KMS-11 (cell line): ENCODE results near the gene COA6.

Experiments
- H2AFZ ChIP-seq: fragments of 200-600 bp; sonication (generic); 2 replicates; pipeline ENCODE4 v1.6.1; 2016; ENCODE audit warnings: antibody characterized with exemption, mixed run types, low read depth
- H3K27ac ChIP-seq: fragments of 200-600 bp; sonication (generic); 2 replicates; pipeline ENCODE4 v1.6.1; 2016; ENCODE audit warnings: mild to moderate bottlenecking, mixed run types
- H3K27me3 ChIP-seq: fragments of 200-600 bp; sonication (generic); 2 replicates; pipeline ENCODE4 v1.6.1; 2017; ENCODE audit warnings: mild to moderate bottlenecking, low read depth, mixed run types, moderate library complexity; ENCODE audit not compliant: insufficient read depth
- H3K36me3 ChIP-seq: fragments of 200-600 bp; sonication (generic); 2 replicates; pipeline ENCODE4 v1.6.1; 2017; ENCODE audit warnings: mild to moderate bottlenecking, mixed run types; ENCODE audit not compliant: insufficient read depth
- H3K4me1 ChIP-seq: fragments of 200-600 bp; sonication (generic); 2 replicates; pipeline ENCODE4 v1.6.1; 2016; ENCODE audit warnings: mild to moderate bottlenecking, low read depth, mixed run types; ENCODE audit not compliant: poor library complexity, severe bottlenecking
- H3K4me2 ChIP-seq: fragments of 200-600 bp; sonication (generic); 2 replicates; pipeline ENCODE4 v1.7.0; 2016; ENCODE audit warnings: mild to moderate bottlenecking, mixed run types
- H3K4me3 ChIP-seq: fragments of 200-600 bp; sonication (generic); IDR thresholded peaks from 2 replicates; pipeline ENCODE4 v1.6.1; 2017; ENCODE audit warnings: low read depth, low read length, mixed read lengths; ENCODE audit not compliant: insufficient read depth
- H3K79me2 ChIP-seq: fragments of 200-600 bp; sonication (generic); 2 replicates; pipeline ENCODE4 v1.6.1; 2016; ENCODE audit warnings: low read depth, mixed run types; ENCODE audit not compliant: insufficient read depth
- H3K9ac ChIP-seq: fragments of 200-600 bp; sonication (generic); 2 replicates; pipeline ENCODE4 v1.6.1; 2016; ENCODE audit warnings: mild to moderate bottlenecking, mixed run types
- H4K20me1 ChIP-seq: fragments of 200-600 bp; sonication (generic); 2 replicates; pipeline ENCODE4 v1.6.1; 2016; ENCODE audit warnings: mild to moderate bottlenecking, mixed run types; ENCODE audit not compliant: insufficient read depth
- CTCF ChIP-seq: fragments of 200-600 bp; sonication (generic); conservative IDR thresholded peaks from 2 replicates; pipeline ENCODE4 v1.6.1; 2017; ENCODE audit warnings: low read depth, mild to moderate bottlenecking, antibody characterized with exemption, low read length, moderate library complexity, mixed read lengths

Gene COA6

GRCh38 chr1:234362558-234362957 lies 10.7 kb upstream of the COA6 start:
- Histone ChIP-seq H4K20me1 (no peaks in the 10 kb centered on the region), H3K36me3 (no peaks in the 10 kb centered on the region), H3K27ac (no peak overlapping the region), H3K79me2 (no peaks in the 10 kb centered on the region), H3K27me3 (no peaks in the 10 kb centered on the region), H3K4me2 (no peak overlapping the region), H3K4me3 (no peak overlapping the region), H3K9ac (no peak overlapping the region), H2AFZ (no peak overlapping the region), H3K4me1 (no peaks in the 10 kb centered on the region)
- no peak for TF ChIP-seq CTCF

GRCh38 chr1:234368320-234369032 lies 4.8 kb upstream of the COA6 start:
- Histone ChIP-seq H3K36me3 (no peaks in the 10 kb centered on the region), H2AFZ (no peak overlapping the region), H3K4me2 (no peak overlapping the region), H4K20me1 (no peaks in the 10 kb centered on the region), H3K4me1 (peaks cover 19% of the 10 kb centered on the region), H3K27me3 (no peaks in the 10 kb centered on the region), H3K9ac (no peak overlapping the region), H3K4me3 (no peak overlapping the region), H3K27ac (no peak overlapping the region), H3K79me2 (peaks cover 6% of the 10 kb centered on the region; the same call in 1 of the 2 replicates)
- TF ChIP-seq CTCF: no peak

- Histone ChIP-seq H3K27ac (no peak overlapping the region), H3K27me3 (no peaks in the 10 kb centered on the region), H3K4me2 (no peak overlapping the region), H3K4me1 (peaks cover 19% of the 10 kb centered on the region), H3K79me2 (peaks cover 10% of the 10 kb centered on the region; the same call in 1 of the 2 replicates), H3K9ac (no peak overlapping the region), H3K4me3 (no peak overlapping the region), H3K36me3 (no peaks in the 10 kb centered on the region), H4K20me1 (no peaks in the 10 kb centered on the region), H2AFZ (no peak overlapping the region)
- TF ChIP-seq CTCF: no peak
These were observed 4.2 kb upstream of the COA6 start for GRCh38 chr1:234369033-234369430.

DNA sequence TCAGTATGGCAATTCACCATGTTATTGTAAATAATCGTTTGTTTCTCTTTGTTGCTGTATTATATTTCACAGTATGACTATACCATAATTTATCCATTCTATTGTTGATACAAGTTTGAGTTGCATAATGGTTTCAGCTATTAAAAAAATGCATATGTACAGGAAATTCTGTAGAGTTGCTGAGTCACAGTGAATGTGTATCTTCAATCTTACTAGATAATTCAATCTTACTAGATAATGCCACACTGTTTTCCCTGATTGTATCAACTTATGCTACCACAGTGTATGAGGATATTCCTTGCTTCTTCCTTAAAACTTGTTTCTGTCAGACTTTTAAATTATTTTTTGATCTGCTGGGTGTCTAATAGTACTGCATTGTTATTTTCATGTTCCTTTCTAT lies 3.5 kb upstream of the COA6 start:
- no peak overlapping the region; the same call in 1 of the 2 replicates for H3K27ac ChIP-seq
- no peaks in the 10 kb centered on the region for H3K27me3 ChIP-seq
- no peak for TF ChIP-seq CTCF
- H3K36me3 ChIP-seq: no peaks in the 10 kb centered on the region
- H3K79me2 ChIP-seq: peaks cover 18% of the 10 kb centered on the region; the same call in 1 of the 2 replicates
- no peaks in the 10 kb centered on the region for H4K20me1 ChIP-seq
- H3K4me3 ChIP-seq: no peak overlapping the region
- peaks cover 25% of the 10 kb centered on the region for H3K4me1 ChIP-seq
- H3K4me2 ChIP-seq: no peak overlapping the region
- H3K9ac ChIP-seq: no peak overlapping the region
- H2AFZ ChIP-seq: no peak overlapping the region
